Activated CD4-positive, alpha-beta T cell treated with anti-CD3 and anti-CD28 coated beads for 1 hour (primary cell): Measurements from ENCODE around the gene WDR46.

Experiments
- DNase-seq: peaks from one replicate; pipeline ENCODE4 v3.0.0-alpha.2; 2020

Gene WDR46

GRCh38 chr6:33313105-33313708 lies 24.2 kb upstream of the WDR46 start:
- DNase-seq = no peak

- DNase-seq = peak; percentile 78
Observed at GRCh38 chr6:33312361-33313104, 23.5 kb upstream of the WDR46 start.

- no peak for DNase-seq
Observed at GRCh38 chr6:33306356-33306755, 17.3 kb upstream of the WDR46 start.

- DNase-seq = no peak
Observed at GRCh38 chr6:33305052-33305451, 16.0 kb upstream of the WDR46 start.

GRCh38 chr6:33304216-33304615 lies 15.2 kb upstream of the WDR46 start:
- no peak for DNase-seq

GRCh38 chr6:33301877-33302276 lies 12.8 kb upstream of the WDR46 start:
- DNase-seq = no peak

GRCh38 chr6:33299237-33299944 lies 10.4 kb upstream of the WDR46 start:
- peak; percentile 90 for DNase-seq

- peak; percentile 48 for DNase-seq
Observed at GRCh38 chr6:33298773-33299236, 9.8 kb upstream of the WDR46 start, which contains the start of gene RGL2. Gene RGL2, minus strand, starts transcription at chr6:33298942. Its CDS starts 332 bp downstream, at chr6:33298610.

- DNase-seq = no peak
Observed at GRCh38 chr6:33297956-33298772, 9.1 kb upstream of the WDR46 start.

- DNase-seq = no peak
Observed at GRCh38 chr6:33297406-33297955, 8.4 kb upstream of the WDR46 start.

- DNase-seq = no peak
Observed at GRCh38 chr6:33296797-33297405, 7.9 kb upstream of the WDR46 start.

GRCh38 chr6:33295621-33296369 lies 6.8 kb upstream of the WDR46 start:
- DNase-seq = no peak

GRCh38 chr6:33294086-33294823 lies 5.2 kb upstream of the WDR46 start:
- no peak for DNase-seq

- no peak for DNase-seq
Observed at GRCh38 chr6:33292996-33293682, 4.1 kb upstream of the WDR46 start.

GRCh38 chr6:33290459-33290858 lies 1.4 kb upstream of the WDR46 start:
- no peak for DNase-seq

GRCh38 chr6:33289784-33290315 lies 811 bp upstream of the WDR46 start:
- DNase-seq = no peak

- DNase-seq = no peak
Observed at GRCh38 chr6:33288141-33288920, 708 bp downstream of the WDR46 start.

- no peak for DNase-seq
Observed at GRCh38 chr6:33286946-33287914, 1.8 kb downstream of the WDR46 start.
